HepG2 (cell line): ENCODE results near the gene ACSL1. TPM values are rescaled to one million over a fixed set of nuclear protein-coding genes. Genes with fewer than 3 reads are reported as not detected.
A peak's percentile ranks its signal among the peaks of the same experiment; 100 is the strongest.

Experiments used
- BRCA1 ChIP-seq: sonication (generic); formaldehyde crosslinking; IDR thresholded peaks from 2 replicates; pipeline ENCODE4 v1.4.0; 2020; ENCODE audit warnings: missing genetic modification reagents
- FOXJ3 ChIP-seq: sonication (generic); formaldehyde crosslinking; IDR thresholded peaks from 2 replicates; pipeline ENCODE4 v1.4.0; 2020; ENCODE audit warnings: missing genetic modification reagents, mild to moderate bottlenecking, borderline replicate concordance
- NR2F2 ChIP-seq: IDR thresholded peaks from 2 replicates; pipeline ENCODE4 v1.6.1; 2012; ENCODE audit warnings: low read depth, inconsistent platforms, borderline replicate concordance
- NRL ChIP-seq: sonication (generic); formaldehyde crosslinking; IDR thresholded peaks from 2 replicates; pipeline ENCODE4 v1.5.0; 2020; ENCODE audit warnings: missing genetic modification reagents, mild to moderate bottlenecking, moderate library complexity, borderline replicate concordance
- SIN3B ChIP-seq: fragments of 150-350 bp; IDR thresholded peaks from 2 replicates; pipeline ENCODE4 v1.6.1; 2014; ENCODE audit warnings: low read length
- SRSF4 ChIP-seq: fragments of 200-400 bp; formaldehyde crosslinking; IDR thresholded peaks from one replicate; pipeline ENCODE4 v1.6.1; 2018; ENCODE audit warnings: mild to moderate bottlenecking, low read depth, low read length, moderate library complexity; ENCODE audit not compliant: poor library complexity, severe bottlenecking
- XBP1 ChIP-seq: sonication (generic); formaldehyde crosslinking; IDR thresholded peaks from 2 replicates; pipeline ENCODE4 v1.5.0; 2020; ENCODE audit warnings: missing genetic modification reagents
- ZNF296 ChIP-seq: sonication (generic); formaldehyde crosslinking; conservative IDR thresholded peaks from 2 replicates; pipeline ENCODE4 v1.5.0; 2020; ENCODE audit warnings: mild to moderate bottlenecking, missing genetic modification reagents
- ZNF383 ChIP-seq: sonication (generic); formaldehyde crosslinking; IDR thresholded peaks from 2 replicates; pipeline ENCODE4 v1.4.0; 2020; ENCODE audit warnings: missing genetic modification reagents, mild to moderate bottlenecking, borderline replicate concordance
- ZNF616 ChIP-seq: sonication (generic); formaldehyde crosslinking; IDR thresholded peaks from 2 replicates; pipeline ENCODE4 v1.5.0; 2020; ENCODE audit warnings: low read depth, mild to moderate bottlenecking, missing genetic modification reagents
- ZNF629 ChIP-seq: sonication (generic); formaldehyde crosslinking; conservative IDR thresholded peaks from 2 replicates; pipeline ENCODE4 v1.5.0; 2020; ENCODE audit warnings: missing genetic modification reagents
- ZNF792 ChIP-seq: IDR thresholded peaks from 2 replicates; pipeline ENCODE4 v1.6.1; 2016
- ZSCAN30 ChIP-seq: sonication (generic); formaldehyde crosslinking; IDR thresholded peaks from 2 replicates; pipeline ENCODE4 v1.5.0; 2020; ENCODE audit warnings: mild to moderate bottlenecking, missing genetic modification reagents
- polyA plus RNA-seq, 8 experiments: library from polyadenylated mRNA; depleted of rRNA in 3 of 8; stranded (reverse) in 7 of 8; unstranded in 1 of 8; fragments of >200 nt; fragmentation: Illumina TruSeq in 4 of 8; extraction: Trizol in 4 of 8; gene quantifications; 2 replicates each; pipeline versions ENCODE4 v1.2.1 to v1.2.3, GENCODE V29; 2011 to 2016; ENCODE audit warnings: low read depth in 4 of 8, missing spikeins in 1 of 8, mixed read lengths in 1 of 8; ENCODE audit not compliant: insufficient read depth in 1 of 8
- total RNA-seq, 5 experiments: library from RNA; depleted of rRNA; stranded (reverse); fragments of >200 nt; fragmentation: Illumina TruSeq; extraction: Trizol; gene quantifications; 2 replicates each; pipeline ENCODE4 v1.2.3, GENCODE V29; 2016; ENCODE audit warnings: low read depth in 1 of 5
- TF ChIP-seq, protein P1 (sequence below): IDR thresholded peaks from 2 replicates; pipeline ENCODE4 v1.6.1; 2016; ENCODE audit warnings: low read depth
- TF ChIP-seq, protein P2 (sequence below): sonication (generic); formaldehyde crosslinking; IDR thresholded peaks from 2 replicates; pipeline ENCODE4 v1.9.0; 2021; ENCODE audit warnings: mild to moderate bottlenecking, missing genetic modification reagents
- TF ChIP-seq, protein P3 (sequence below): sonication (generic); IDR thresholded peaks from 2 replicates; pipeline ENCODE4 v1.6.1; 2016; ENCODE audit warnings: low read depth, borderline replicate concordance
- TF ChIP-seq, protein P4 (sequence below): sonication (generic); formaldehyde crosslinking; IDR thresholded peaks from 2 replicates; pipeline ENCODE4 v1.5.0; 2020; ENCODE audit warnings: mild to moderate bottlenecking, missing genetic modification reagents

ACSL1 gene
- total and polyA plus RNA-seq, 2 of the 13 experiments (the other 11 are each of a cell fraction or from before 2014, with no cell fraction given): 10.0 to 29.8 TPM

GRCh38 chr4:184838249-184839074 is 12.7 kb upstream of the ACSL1 start (continued):
- TF ChIP-seq XBP1 (CRISPR knock-in tag) (peak; percentile 37; the same call in 1 of the 2 replicates), BRCA1 (CRISPR knock-in tag) (no peak), ZNF792 (no peak), NRL (CRISPR knock-in tag) (no peak), ZNF616 (CRISPR knock-in tag) (no peak), FOXJ3 (CRISPR knock-in tag) (peak; percentile 95), ZSCAN30 (CRISPR knock-in tag) (no peak), SIN3B (no peak), ZNF629 (CRISPR knock-in tag) (no peak), NR2F2 (peak; percentile 65), ZNF383 (CRISPR knock-in tag) (no peak), ZNF296 (CRISPR knock-in tag) (no peak), SRSF4 (no peak)
- TF ChIP-seq, protein P1, sequence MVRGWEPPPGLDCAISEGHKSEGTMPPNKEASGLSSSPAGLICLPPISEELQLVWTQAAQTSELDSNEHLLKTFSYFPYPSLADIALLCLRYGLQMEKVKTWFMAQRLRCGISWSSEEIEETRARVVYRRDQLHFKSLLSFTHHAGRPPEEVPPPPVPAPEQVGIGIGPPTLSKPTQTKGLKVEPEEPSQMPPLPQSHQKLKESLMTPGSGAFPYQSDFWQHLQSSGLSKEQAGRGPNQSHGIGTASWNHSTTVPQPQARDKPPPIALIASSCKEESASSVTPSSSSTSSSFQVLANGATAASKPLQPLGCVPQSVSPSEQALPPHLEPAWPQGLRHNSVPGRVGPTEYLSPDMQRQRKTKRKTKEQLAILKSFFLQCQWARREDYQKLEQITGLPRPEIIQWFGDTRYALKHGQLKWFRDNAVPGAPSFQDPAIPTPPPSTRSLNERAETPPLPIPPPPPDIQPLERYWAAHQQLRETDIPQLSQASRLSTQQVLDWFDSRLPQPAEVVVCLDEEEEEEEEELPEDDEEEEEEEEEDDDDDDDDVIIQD (CRISPR knock-in tag): no peak
- TF ChIP-seq, protein P2, sequence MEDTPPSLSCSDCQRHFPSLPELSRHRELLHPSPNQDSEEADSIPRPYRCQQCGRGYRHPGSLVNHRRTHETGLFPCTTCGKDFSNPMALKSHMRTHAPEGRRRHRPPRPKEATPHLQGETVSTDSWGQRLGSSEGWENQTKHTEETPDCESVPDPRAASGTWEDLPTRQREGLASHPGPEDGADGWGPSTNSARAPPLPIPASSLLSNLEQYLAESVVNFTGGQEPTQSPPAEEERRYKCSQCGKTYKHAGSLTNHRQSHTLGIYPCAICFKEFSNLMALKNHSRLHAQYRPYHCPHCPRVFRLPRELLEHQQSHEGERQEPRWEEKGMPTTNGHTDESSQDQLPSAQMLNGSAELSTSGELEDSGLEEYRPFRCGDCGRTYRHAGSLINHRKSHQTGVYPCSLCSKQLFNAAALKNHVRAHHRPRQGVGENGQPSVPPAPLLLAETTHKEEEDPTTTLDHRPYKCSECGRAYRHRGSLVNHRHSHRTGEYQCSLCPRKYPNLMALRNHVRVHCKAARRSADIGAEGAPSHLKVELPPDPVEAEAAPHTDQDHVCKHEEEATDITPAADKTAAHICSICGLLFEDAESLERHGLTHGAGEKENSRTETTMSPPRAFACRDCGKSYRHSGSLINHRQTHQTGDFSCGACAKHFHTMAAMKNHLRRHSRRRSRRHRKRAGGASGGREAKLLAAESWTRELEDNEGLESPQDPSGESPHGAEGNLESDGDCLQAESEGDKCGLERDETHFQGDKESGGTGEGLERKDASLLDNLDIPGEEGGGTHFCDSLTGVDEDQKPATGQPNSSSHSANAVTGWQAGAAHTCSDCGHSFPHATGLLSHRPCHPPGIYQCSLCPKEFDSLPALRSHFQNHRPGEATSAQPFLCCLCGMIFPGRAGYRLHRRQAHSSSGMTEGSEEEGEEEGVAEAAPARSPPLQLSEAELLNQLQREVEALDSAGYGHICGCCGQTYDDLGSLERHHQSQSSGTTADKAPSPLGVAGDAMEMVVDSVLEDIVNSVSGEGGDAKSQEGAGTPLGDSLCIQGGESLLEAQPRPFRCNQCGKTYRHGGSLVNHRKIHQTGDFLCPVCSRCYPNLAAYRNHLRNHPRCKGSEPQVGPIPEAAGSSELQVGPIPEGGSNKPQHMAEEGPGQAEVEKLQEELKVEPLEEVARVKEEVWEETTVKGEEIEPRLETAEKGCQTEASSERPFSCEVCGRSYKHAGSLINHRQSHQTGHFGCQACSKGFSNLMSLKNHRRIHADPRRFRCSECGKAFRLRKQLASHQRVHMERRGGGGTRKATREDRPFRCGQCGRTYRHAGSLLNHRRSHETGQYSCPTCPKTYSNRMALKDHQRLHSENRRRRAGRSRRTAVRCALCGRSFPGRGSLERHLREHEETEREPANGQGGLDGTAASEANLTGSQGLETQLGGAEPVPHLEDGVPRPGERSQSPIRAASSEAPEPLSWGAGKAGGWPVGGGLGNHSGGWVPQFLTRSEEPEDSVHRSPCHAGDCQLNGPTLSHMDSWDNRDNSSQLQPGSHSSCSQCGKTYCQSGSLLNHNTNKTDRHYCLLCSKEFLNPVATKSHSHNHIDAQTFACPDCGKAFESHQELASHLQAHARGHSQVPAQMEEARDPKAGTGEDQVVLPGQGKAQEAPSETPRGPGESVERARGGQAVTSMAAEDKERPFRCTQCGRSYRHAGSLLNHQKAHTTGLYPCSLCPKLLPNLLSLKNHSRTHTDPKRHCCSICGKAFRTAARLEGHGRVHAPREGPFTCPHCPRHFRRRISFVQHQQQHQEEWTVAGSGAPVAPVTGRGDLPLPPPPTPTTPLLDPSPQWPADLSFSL (CRISPR knock-in tag): no peak
- TF ChIP-seq, protein P3, sequence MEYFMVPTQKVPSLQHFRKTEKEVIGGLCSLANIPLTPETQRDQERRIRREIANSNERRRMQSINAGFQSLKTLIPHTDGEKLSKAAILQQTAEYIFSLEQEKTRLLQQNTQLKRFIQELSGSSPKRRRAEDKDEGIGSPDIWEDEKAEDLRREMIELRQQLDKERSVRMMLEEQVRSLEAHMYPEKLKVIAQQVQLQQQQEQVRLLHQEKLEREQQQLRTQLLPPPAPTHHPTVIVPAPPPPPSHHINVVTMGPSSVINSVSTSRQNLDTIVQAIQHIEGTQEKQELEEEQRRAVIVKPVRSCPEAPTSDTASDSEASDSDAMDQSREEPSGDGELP: no peak
- TF ChIP-seq, protein P4, sequence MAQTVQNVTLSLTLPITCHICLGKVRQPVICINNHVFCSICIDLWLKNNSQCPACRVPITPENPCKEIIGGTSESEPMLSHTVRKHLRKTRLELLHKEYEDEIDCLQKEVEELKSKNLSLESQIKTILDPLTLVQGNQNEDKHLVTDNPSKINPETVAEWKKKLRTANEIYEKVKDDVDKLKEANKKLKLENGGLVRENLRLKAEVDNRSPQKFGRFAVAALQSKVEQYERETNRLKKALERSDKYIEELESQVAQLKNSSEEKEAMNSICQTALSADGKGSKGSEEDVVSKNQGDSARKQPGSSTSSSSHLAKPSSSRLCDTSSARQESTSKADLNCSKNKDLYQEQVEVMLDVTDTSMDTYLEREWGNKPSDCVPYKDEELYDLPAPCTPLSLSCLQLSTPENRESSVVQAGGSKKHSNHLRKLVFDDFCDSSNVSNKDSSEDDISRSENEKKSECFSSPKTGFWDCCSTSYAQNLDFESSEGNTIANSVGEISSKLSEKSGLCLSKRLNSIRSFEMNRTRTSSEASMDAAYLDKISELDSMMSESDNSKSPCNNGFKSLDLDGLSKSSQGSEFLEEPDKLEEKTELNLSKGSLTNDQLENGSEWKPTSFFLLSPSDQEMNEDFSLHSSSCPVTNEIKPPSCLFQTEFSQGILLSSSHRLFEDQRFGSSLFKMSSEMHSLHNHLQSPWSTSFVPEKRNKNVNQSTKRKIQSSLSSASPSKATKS (CRISPR knock-in tag): peak; percentile 65; the same call in 1 of the 2 replicates
